Non-pigmented ciliary epithelial cell (primary cell): ENCODE measurements around the gene ILK.

Experiments
- DNase-seq: peaks from one replicate; pipeline ENCODE4 v3.0.0-alpha.2; 2010; ENCODE audit warnings: low read depth

Gene ILK

DNA sequence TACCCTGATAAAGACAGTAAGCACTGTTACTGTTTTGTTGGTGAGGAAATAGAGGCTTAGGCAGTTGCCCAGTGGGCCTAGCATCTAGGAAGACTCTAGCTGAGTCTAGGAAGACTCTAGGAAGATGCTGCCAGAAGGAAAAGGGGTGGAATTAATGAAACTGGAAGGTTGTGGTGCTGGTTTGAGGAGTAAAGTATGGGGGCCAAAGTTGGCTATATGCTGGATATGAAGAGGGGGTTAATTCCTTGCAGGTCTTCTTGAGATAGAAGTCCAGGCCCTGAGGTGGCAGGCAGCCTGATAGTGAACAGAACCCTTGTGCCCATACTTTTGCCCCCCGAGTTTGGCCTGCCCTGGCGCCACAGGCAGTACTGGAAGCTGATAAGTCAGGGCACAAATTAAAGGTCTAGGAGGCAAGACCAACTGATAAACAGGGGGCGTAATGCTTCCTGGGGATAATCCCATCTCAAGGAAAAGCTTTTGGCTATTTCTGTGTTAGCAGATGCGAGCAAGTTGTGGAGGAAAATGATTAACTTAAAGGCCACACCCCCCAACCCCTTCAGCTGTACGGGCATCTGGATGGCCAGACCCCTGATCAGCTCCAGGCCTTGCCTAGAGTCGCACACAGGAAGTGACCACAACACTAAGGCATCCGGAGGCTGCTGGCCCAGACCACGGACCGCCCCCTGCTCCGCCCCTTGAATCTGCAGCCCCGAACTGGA is 3.1 kb downstream of the ILK start:
- DNase-seq = peak; percentile 87

DNA sequence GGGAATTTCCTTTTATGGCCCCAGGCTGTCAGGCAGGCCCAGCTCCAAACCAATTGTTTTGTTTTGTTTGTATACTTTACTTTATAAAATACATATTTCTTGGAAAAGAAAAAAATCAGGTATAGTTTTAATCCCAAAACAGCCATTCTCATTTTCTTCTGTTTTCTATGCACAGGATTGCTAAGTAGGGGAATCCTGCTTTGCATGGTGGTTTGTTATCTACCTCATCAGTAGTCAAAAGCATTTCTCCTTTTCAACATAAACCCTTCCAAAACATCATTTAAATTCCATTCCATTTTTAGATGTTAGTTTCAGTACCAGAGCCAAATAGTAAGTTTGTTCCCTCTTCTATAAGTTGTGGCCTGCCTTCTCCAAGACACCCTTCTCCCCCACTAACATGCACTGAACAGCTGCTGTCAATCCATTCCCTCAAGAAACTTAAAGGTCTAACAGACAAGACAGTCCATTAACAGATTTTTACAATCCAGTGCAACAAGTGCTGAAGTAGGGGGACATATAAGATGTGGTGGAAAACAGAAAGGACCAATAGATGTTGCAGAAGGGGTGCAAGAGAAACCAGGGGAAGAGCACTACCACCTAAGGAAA is 3.7 kb downstream of the ILK start:
- no peak for DNase-seq

DNA sequence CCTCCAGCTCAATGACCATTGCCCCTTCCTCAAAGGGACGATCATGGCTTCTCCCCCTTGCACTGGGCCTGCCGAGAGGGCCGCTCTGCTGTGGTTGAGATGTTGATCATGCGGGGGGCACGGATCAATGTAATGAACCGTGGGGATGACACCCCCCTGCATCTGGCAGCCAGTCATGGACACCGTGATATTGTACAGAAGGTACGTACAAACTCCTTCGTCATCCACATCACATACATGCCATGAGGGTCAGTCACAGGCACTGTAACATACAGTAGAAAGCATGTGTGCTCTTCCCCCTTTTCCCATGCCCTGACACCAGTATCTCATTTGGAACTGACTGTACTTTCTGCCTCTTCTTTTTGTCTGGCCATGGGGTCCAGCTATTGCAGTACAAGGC is 4.4 kb downstream of the ILK start:
- no peak for DNase-seq

DNA sequence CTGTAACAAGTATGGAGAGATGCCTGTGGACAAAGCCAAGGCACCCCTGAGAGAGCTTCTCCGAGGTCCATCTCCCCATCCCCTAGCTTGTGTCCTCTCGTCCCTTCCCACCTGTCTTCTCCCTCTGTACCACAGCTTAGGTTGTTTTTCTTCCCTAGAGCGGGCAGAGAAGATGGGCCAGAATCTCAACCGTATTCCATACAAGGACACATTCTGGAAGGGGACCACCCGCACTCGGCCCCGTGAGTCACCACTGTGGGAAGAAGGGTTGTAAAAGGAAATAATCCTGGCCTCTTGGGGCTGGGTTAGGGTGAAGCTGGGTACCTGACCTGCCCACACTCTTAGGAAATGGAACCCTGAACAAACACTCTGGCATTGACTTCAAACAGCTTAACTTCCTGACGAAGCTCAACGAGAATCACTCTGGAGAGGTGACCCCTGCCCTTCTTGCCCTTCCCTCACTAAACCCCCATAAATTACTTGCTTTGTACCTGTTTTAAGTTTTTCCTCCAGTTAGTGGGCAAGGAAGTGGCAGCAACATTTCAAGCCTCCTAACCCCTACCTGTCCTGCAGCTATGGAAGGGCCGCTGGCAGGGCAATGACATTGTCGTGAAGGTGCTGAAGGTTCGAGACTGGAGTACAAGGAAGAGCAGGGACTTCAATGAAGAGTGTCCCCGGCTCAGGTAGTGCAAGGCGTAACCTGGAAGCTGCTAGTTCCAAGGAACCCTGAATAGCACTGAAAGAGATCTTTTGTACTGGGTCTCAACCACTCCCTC is 5.3 kb downstream of the ILK start:
- DNase-seq = no peak

DNA sequence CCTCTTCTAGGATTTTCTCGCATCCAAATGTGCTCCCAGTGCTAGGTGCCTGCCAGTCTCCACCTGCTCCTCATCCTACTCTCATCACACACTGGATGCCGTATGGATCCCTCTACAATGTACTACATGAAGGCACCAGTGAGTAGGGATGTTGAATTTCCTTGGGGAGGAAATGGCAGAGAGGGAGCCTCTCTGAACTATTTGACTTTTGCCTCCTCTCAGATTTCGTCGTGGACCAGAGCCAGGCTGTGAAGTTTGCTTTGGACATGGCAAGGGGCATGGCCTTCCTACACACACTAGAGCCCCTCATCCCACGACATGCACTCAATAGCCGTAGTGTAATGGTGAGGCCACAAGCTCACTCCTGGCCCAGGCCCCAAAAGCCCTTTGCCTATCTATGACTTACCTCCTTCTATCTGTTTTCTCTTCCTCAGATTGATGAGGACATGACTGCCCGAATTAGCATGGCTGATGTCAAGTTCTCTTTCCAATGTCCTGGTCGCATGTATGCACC is 6.0 kb downstream of the ILK start:
- DNase-seq = no peak

DNA sequence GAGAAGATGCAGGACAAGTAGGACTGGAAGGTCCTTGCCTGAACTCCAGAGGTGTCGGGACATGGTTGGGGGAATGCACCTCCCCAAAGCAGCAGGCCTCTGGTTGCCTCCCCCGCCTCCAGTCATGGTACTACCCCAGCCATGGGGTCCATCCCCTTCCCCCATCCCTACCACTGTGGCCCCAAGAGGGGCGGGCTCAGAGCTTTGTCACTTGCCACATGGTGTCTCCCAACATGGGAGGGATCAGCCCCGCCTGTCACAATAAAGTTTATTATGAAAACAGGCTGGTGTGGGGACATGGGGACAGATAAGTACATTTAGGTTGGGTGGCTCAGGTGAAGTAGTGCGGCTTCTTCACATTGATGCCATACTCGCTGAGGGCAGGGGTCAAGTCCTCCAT is 7.0 kb downstream of the ILK start:
- no peak for DNase-seq

DNA sequence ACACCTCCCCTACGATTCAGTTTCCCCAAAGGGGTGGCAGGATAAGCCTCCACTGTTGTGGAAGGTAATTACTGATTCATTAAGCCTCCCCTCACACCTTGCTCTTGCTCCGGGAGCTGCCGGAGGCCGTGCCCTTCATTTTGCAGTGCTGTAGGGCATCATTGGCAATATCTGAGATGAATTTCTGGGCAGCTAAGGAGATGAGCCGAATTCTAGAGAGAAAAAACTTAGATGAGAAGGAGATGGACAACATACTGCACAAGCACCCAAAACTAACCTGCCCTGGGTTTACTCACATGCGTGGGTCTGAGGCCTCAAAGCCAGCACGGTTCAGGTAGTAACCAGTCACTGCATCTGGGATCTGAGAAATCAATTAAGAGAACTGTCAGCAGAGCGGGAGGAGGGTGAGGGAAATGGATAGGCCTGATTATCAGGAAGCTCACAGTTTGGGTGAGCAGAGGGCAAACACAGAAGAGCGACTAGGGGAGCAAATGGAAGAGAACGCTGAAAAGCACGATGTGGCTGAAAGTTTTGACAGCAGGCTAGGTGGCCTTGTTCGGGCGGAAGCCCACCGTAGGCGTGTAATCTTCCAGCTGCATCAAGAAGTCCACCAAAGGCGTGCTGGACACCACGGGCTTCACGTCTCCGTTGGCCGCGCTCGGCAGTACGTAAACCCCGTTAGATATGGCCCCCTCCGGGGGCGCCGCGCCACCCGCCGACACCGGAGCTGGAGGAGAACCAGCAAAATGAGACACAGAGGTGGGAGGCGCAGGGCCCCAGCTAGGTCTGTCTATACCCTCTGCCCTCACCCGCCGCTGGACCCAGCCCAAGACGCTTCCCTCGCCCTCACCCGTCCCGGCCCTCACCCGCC is 7.8 kb downstream of the ILK start:
- DNase-seq = no peak

DNA sequence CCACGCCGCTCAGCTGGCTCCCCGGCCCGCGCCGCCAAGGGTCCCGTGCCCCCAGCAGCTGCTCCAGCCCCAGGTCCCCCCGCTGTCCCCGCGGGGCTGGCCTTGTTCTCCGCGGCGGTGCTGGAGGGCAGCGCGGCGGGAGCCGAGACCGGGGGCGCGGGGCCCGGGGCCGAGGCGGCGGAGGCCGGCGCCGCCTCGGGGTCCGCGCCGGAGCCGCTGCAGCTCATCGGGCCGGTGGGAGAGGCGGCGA is 8.3 kb downstream of the ILK start:
- DNase-seq = no peak

DNA sequence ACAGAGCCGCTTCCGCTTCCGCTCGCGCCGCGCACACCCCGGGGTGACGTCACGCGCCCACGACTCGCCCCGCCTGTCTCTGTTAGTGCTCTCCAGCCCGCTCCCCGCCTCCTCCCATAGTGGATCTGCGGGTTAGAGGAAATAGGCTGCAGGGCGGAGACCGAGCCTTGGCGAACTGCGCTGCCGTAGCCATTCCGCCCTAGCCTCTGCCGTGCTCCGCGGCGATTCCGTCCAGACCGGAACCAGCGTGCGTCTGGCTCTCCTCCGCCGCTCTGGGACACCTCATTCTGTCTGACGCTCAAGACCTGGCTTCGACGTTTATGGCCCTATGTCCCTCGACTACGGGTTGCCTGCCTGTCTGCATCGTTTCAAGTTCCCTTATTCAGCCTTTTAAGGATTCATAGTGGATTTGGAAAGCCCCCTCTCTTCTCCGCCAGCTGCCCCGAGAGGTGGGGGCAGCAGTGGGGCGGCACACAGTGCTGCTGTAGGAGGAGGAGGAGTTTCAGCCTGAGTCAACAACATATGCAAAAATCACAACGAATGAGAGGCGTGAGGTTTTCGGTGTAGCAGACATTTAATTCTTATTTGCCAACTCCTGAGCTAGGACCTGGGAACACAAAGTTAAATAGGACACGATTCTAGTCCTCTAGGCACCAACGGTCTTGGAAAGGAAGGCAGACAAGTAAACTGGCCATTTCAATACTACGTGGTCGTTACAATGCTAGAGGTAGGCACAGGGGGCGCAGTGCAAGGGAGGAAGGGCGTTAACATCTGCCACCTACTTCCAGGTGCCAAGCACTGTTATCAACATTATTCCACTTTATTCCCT is 8.9 kb downstream of the ILK start, which contains the start of gene TAF10:
TAF10 (minus strand) TSS at position 4 of the 829 bp plus-strand sequence. CDS start 27 bp downstream, outside the sequence.
- DNase-seq = peak; percentile 73

DNA sequence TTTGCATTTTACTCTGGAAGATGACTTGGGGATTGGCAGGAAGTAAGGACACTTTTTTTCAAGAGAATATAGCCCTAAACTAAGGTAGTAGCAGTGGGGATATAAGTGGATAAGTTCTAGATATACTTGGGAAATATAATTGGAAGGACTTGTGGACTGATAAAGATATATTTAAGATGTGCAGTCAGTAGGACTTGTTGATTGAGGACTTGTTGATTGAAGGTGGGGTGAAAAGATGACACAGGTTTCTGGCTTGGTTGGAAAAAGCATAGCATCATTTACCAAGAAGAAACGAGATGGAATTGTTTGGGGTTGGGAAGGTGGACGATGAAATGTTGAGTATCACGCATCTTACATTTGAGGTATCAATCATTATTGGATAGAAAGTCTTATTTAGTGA is 9.9 kb downstream of the ILK start:
- no peak for DNase-seq

DNA sequence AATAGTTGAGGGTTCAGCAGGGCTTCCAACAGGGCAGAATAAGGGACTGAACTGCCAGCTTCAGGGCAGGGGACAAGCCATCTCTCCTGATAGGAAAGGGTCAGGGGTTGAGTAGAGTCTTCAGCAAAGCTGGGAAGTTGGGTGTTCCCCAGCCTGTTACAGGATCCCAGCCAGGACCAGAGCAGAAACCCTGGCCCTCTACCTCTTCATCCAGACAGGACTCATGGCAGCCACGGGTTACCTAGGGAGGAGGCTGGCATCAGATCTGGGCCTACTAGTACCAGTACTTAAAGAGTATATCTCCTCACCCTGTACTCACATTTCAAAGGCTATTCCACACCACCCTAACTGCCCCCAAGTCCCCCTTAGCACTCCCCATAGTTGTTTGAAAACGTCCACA is 10.9 kb downstream of the ILK start:
- no peak for DNase-seq

DNA sequence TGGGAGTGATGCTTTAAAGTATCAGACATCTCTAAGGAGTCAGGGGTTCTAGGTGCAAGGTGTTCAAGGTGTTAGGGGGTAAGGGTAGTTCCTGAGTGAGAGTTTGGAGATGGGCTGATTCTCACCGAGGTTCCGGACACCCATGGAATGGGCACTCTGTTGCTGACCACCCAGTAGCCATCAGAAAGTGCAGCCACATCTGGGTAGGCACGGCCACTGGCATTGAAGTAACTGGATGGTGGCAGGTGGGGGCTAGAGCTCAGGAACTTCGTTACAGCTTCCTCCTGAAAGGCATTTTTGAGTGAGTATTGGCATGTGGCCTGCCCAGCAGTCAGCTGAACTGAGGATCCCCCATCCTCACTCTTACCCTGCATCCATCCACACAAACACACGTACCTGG is 11.5 kb downstream of the ILK start:
- DNase-seq = no peak

DNA sequence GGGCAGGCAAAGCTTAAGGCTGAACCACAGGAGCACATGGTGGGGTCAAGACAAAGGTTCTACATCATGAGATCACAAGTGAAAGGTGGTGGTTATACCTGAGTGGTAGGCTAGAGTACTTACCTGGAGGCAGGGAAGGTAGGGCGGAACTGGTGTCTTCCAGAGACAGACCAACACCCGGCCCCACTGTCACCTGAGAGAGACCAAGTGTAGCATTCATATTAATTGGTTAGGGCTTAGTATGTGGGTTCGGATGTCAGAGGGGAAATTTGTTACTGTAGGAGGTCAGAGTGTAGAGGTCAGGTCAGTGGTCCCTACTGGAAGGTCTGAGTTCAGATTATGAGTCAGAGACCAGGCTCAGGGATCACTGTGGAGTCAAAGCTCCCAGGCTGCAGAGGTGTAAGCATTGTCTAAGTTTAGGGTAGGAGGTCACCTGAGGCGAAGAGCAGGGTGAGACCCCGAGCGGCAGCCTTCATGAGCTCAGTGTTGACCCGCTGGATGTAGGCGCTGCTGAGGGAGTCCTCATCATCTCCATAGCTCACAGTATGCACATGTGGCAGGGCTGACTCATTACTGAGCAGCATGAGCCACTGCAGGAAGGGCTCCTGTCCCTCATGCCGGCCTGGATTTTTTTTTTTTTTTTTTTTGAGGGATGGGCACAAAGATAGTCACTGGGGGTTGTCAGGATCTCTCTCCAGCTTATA is 12.5 kb downstream of the ILK start:
- no peak for DNase-seq

DNA sequence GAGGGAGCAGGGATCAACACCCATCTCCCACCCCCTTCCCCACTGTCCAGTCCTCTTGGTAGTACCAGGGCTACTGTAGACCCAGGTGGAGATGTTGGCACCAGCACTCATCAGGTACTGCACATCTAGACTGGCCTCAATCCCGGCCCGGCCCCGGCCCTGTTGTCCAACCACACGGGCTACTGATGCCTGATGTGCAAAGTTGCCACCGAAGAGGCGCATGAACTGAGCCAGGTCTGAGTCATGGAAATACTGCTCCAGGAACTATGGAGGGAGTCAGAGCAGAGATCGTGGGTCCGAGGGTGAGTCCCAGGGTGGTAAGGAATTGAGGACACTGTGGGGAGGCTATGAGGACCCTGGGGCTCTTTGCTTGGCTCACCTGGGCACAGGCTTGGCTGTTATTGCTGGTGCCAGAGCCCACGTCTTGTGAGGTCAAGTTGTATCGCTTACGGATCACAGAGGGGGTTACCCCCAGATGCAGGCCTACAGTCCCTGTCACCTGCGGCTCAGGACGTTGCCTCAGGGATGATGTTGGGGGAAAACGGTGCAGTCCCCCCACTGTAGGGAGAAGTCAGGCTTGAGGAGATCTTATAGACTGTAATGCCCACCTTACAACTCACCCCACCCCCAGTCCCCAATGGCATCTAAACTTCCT is 13.1 kb downstream of the ILK start:
- no peak for DNase-seq

DNA sequence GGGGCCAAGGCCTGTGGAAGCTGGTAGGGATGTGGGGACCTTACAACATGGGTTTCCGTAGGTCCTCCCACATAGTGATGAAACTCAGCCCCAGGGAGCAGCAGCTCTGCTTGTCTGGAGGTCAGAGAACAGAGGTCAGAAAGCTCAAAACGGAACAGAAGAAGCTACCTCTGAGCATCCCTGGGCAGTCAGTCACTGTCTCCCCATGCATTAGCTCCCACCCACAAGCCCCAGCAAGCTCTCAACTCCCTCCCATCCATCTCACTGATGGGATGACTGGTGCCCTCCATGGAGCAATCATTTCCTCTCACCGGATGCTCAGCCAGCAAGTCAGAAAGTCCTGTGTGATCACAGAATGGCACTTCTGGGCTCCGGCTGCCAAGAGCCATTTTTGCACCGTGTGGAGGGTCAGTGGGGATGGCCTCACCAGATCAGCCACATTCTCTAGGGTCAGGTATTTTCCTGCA is 13.8 kb downstream of the ILK start:
- no peak for DNase-seq

DNA sequence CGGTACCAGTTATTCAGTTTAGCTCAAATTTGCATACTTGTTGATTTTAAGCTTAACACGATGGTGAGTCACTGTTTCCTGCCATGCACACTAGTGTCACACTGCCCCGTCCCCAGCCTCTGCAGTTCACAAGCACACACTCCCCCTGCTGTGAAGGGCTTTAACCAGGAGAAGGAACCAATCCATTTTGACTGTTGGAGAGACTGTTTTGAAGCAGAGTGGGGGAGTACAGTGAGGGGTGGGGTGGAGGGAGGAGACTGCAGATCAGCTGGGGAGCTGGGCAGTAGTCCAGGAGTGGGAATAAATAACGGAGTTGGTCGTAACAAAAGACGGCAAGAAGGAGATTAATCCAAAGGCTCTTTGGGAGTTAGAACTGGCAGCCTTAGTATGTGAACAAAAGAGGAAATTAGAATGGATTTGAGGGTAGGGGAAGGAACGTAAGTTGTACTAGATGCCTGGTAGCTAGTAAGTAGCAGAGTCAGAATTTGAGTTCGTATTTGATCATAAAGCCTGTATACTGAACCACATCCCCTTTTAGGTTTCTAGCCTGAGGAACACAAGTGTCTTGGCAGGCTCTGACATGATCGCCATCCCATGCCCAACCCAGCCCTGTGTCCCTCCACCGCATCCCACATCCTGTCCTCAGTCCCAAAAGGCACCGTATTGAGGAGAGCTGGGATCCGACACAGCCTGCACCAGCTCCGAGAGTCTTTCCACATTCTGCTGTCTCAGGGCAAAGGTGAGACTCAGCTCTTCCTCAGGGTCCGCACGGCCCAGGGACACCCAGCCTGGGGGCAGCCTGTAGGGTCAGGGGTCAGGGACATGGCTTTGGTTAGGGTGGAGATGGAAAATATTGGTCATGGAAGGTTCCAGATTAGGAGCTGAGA is 14.8 kb downstream of the ILK start:
- no peak for DNase-seq

DNA sequence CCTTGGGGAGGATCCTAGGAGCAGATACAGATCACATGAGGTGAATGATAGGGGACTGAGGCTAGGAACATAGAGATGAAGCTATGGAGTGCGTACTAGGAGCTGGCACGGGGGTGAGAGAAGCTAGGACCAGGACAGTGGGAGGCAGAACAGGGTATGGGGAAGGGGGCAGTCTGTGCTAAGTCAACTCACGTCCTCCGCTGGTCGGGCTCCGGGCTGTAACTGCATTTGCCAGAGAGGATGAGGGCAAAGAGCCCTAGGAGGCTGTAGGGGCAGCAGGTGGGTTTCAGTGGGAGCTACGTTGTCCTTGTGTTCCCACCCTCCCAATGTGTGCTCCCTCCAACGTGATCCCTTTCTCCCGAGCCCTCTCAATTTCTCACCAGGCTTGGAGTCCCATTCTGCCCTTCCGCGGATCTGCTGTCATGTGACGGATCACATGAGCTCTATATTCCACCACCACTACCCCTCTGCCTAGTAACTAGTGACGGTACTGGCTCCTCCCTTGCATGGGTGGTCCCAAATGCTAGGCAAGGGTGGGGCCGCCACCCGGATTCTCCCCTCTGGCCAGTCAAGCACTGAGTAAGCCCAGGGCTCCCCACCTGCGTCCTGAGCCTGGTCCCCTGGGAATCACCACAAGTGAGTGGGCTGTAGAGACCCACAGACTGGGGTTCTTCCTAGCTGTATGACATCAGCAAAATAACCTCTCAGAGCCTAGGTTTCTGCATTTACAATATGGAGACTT is 15.6 kb downstream of the ILK start, which contains the start of gene TPP1:
TPP1 (minus strand) TSS at position 419 of the 742 bp plus-strand sequence; CDS start at position 397, 22 bp downstream.
- DNase-seq = peak; percentile 78

DNA sequence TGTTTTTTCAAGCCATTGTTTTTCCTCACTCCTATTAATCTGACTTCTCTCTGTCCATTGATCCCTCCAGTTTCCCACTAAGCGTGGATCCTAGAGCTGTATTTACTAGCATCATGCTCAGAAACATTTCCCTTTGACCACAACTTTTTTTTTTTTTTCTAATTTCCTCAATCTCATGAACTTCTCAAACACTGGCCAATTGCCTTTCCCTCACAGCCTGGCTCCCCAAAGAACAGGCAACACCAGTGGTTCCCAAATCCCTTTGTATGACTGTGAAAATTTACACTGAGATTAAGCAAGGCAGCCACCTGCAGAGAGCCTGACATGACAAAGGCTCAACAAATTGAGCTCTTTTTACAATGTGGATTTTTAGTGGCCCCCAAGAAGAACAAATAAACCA is 17.1 kb downstream of the ILK start:
- DNase-seq = no peak
